GM21381 (cell line): ENCODE results near the gene IGF1R.

Experiments
- ATAC-seq: cut with Tn5 transposase; IDR thresholded peaks from one replicate; pipeline ENCODE4 v1.9.1; 2021; ENCODE audit warnings: mild to moderate bottlenecking, moderate library complexity; ENCODE audit not compliant: unreplicated experiment

Gene IGF1R

DNA sequence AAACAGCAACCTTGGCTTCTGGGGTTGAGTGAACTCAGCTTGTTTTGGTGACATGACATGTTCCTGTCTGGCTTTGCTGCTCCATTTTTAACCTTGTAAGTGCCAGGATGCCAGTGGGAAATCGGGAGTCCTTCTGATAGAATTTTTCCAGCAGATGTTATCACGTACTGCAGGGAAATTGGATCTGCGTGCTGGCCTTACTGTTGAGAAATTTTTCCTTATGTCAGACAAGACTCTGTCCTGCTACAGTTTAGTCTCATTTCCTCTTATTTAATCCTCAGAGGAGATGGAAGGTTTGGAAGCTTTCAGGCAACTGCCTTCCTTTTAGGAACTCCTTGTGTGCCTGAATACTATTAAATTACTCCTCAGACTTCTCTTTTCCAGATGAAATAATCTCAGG lies 278.7 kb downstream of the IGF1R start:
- no peak for ATAC-seq

DNA sequence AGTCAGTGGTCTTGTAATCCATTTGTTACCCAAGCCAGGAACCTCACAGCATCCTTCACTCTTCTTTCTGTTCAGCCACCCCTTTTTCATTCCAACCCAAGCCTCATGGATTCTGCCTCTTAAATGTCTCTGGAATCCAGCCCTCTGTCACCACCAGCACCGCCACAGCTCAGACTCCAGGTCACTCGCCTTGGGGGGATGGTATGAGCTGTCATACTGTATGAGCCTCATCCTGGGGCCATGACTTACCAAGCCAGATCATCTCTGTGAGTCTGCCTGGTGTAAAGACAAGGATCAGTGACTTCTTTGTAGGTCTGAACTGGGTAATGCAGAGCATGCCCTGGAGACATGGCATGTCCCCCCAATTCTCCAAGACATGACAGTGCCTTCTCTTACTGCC lies 279.7 kb downstream of the IGF1R start:
- no peak for ATAC-seq

DNA sequence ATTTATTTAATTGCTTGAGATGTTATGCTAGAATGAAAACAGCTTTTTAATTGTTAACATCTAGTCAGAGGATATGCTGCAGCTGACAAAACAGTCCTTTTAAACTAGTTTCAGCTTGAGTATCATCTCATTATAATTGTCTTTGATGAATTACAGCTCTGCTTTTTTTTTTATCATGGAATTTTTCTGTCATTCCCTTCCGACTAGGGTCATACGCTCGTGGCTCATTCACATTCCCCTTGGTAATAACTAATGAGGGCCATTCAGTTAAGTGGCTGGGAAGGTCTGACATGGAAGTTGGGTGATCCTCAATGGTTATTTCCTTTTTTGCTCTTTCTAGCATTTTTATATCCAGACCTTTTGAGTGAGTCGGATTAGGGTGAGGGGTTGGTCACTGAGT lies 282.2 kb downstream of the IGF1R start:
- no peak for ATAC-seq

DNA sequence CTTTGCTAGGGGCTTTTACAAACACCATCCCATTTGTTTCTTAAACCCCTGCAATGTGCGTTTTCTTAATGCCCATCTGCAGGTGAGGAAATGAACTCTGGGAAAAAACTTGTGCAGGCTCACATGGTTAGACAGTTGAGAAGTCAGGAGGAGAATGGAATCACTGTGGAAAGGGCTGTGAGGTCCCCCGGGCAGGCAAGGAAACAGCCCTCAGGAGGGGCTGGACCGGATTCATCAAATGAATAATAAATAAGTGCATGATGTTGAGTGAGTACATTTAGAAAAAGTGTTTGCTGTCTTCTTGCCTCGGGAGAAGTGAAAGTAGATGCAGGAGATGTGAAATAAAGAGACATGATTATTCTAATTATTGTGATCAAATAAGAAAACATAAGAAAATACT lies 282.7 kb downstream of the IGF1R start:
- ATAC-seq = no peak

DNA sequence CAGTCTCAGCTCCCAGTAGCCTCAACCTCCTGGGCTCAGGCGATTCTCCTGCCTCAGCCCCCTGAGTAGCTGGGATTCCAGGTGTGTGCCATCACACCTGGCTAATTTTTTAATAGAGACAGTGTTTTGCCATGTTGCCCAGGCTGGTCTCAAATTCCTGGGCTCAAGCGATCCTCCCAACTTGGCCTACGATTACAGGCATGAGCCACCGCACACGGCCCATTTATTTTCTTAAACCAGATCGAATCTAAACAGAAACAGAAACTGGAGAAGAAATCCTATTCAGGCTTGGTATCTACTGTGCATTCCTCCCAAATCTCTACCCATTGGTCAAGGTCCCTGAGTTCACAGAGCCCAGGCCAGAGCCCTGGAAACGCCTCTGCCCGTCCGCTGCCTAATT lies 285.1 kb downstream of the IGF1R start:
- ATAC-seq = no peak

DNA sequence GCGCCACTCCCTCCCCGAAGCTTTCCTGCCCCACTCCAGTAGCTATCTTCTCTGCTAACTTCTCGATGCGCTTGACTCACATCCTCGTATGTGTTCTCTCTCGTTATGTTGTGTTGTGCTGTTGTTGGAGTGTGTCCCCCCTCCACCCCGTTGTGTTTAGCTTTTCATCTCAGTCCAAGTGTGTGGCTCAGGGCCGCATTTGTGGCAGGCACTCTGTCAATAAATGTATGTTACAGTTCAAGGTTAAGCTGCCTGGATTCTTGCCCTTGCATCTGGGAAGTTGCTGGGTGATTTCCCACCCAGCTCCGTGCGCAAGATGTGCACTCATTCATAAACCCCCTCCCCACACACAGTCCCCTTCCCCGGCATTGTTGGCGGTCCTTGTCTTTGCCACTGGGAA lies 287.4 kb downstream of the IGF1R start:
- ATAC-seq = no peak

DNA sequence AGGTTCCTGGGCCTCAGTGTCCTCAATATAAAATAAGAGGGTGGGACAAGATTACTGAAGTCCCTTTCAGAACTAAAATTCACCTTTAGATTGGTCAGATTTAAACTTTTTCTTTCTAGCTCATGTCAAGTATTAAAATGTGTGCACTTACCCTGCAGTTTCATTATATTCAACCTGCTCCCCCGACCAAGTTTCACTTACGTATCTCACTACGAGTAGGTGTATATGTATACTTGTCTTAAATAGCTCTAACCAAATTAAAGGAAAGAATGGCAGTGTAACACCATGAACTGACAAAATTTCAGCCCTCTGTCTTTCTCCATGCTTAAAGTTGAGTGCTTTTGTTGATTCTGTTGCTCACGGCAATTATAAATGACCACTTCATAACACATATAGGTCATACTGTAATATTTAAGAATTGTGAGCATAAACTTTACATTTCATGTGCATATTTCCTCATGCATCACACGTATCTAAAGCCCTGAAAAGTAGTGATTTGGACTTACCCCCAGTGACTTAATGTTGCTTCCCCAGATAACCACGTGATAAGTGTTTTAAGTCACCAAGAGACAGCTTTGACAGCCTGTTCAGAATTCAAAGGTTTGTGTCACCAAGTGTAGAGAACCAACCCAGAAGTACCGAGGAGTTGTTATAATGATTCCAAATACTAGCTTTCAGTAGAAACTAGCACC lies 289.2 kb downstream of the IGF1R start:
- ATAC-seq = peak; percentile 77

DNA sequence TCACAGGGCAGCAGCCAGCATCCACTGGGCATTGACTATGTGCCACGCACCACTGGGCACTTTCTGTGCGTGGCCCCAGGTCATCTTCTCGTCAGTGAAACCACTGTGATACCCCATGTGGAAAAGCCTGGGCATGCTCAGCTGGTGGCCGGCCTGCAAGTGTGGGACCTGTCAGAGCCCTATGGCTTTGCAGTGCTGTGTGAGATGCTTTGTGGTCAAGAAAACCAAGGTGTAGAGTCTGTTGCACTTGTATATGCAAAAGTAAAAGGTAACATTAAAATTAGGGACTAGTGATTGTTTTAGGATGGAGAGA lies 289.7 kb downstream of the IGF1R start:
- ATAC-seq = peak; percentile 45

DNA sequence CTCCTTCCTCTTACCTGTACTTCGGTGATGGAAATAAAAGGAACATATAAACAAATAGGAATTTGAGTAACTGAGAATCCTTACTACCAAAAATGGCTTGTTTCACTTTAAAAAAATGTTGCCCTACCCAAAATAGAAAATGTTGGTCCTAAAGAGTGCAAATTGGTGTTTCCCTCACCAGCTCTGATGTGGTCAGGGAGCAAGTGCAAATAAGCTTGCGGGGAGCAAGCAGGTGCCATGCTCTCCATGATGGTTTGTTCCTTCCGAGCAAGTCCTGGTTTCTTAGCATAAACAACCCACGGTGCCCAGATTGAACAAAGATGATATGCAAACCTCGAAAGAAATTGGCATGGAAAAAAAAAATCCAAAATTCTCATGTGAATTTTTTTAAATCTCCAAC lies 290.5 kb downstream of the IGF1R start:
- no peak for ATAC-seq

DNA sequence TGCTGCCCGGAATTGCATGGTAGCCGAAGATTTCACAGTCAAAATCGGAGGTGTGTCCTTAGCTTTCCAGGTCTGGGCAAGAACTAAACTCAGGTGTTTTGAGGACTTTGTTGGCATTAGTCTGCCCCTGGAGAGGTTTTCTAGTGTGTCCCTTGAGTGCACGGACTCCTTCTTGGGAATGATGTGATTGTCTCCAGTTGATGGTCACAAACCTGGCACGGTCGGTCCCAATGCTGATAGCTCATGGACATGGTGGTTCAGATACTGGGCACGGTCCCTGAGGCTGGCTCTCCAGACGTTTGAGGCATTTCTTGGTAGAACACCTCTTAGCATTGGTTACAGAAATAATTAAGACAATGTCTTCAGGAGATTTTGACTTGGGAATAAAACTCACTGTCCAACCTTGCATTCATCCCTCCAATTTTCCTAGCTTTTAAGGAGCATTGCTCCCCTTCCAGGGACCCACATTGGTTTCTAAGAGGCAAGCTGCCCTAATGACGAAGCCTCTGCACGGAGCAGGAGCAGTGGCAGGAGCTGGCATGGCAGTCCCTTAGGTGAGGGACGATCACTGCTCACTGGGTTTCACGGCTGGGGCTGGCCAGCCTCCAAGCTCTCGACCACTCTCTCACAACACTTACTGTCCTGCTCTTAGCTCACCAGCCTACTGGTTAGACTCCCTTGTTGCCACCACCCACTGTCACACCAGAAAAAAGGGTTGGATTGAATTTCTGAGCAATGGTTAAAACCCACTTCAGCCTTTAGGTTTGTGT lies 291.2 kb downstream of the IGF1R start:
- ATAC-seq = no peak

DNA sequence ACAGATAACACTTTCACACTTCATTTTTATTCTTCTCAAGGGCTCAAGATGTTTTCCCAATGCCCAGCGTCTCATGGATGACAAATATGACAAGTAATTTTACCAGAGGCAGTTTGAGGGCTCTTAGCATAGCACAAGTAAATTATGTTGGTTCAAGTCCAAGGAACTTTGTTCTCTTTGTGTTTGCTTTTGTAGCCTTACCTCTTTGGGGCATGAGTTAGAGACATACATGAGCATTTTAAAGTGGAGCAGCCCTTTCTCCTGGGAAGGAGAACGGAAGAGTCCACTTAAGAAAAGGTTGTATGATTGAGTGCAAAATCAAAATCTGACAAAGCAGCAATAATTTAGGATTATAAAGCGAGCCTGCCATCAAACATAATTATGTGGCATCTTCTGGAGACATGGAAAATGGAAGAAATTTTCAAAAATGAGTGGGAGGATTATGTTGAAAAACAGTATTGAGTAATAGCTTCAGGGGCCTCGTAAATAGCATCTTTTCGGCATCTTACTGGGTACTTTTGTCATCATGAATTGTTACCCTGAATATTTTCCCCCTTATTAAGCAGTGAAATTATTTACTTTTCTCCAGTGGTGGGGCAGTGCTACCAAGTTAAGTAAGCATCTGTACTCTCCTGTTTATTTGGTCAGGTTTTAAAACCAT lies 293.4 kb downstream of the IGF1R start:
- ATAC-seq = no peak

DNA sequence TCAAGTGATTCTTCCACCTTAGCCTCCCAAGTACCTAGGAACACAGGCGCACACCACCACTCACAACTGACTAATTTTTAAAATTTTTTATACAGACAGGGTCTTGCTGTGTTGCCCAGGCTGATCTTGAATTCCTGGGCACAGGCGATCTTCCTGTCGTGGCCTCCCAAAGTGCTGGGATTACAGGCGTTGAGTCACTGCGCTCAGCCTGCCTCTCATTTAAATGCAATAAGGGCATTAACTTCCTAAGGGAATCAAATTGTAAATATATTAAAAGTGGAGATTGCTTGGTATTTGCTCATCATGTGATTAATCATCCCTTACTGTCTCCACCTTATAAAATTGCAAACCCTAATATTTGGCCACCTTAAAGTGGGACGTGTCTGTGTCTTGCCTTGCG lies 294.1 kb downstream of the IGF1R start:
- no peak for ATAC-seq

DNA sequence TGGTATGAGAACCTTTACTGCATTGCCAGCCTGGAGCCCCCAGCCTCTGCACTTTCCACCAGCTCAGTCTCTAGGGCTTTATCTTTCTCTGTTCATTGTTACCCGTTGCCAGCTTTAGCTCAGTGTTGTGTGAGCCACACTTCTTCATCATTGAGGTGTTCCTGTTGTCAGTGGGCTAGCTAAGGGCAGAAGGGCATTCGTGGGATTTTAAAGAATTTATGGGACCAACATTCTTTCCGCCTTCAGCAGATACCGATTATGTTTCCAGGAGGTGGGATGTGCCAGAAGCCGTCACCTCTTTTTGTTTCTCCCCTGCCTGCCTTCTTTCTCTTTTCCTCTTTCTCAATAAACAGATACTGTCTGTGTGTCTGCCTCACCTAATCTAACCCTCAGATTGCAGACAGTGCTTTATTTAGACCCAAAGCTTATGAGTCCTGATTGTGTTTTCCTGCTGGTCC lies 294.7 kb downstream of the IGF1R start:
- no peak for ATAC-seq

DNA sequence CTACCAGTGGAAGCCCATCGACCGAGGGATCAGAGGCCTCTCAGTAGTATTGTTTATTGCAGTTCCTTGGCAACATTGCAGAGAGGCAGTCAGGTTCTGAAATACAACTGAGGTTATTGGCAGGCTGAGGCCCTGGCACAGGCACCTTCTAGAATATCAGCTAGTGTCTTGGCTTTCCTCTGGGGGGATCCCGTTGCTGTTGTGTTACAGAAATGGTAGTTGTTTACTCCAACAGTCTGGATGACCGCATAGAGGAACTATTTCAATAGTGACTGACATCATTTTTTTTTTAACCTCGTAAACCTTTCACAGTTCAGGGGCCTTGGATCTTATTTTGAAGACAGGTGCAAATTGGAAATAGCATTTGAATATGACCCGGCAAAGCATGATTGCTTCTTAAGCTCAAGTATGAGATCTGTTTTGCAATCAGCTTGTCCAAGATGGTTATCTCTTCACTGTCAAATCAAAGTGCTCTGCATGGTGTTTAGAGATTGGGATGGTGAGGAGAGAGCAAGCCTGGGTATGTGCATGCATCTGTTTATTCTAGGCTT lies 295.3 kb downstream of the IGF1R start:
- ATAC-seq = no peak

DNA sequence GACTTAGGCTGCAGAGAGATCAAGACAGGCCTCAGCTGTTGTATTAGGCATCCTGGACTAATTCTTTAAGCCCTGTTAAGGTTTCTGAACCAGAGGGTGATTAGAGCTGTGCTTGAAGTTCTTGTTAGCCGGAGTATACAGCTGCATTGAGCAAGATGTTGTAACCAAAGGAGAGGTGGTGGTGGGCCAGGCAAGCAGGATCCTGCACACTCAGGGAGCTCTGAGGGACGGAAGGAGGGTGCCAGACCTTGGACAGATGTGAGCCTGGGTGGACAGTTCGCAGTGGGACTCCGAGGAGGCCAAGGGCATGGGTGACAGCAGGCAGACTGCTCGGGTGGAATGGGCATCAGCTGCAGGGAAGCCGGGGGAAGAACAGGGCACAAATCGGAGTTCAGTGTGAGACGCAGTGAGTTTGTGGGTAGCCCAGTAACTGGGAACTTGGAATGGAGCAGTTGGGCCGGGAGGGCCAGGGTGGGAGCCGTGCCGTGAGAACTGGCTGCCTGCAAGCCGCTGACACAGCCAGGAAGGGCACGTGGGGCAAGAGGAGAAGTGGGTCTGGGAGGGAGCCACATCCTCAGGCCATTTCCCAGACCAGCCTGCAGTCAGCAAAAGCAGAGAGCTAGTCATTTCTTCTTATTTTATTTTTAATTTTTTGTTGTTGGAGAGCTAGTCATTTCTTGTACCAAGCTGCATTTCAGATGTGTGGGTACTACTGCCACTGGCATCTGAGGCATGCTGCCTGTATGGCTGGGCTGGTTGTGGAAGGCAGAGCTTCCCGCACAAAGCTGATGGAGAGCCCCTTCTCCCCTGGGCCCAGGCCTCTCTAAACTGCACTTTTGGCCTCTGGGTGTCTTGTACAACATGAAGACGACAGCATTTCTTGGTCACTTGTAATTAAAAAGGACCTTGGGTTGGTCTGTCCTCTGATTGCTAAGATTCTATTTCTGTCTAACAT lies 298.2 kb downstream of the IGF1R start:
- ATAC-seq = no peak

DNA sequence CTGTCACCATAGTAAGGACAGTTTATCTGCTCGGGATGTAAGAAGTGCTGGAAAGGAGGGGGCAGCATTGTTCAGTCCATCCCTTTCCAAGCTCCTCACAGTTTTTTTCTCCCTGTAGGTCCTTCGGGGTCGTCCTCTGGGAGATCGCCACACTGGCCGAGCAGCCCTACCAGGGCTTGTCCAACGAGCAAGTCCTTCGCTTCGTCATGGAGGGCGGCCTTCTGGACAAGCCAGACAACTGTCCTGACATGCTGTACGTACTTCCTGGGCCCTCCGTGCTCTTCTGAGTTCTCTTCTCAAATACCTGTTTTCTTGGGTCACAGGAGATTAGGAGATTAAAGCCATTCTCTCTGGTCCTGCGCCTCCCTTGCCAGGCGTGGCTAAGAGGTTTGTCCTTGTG lies 300.1 kb downstream of the IGF1R start:
- no peak for ATAC-seq

DNA sequence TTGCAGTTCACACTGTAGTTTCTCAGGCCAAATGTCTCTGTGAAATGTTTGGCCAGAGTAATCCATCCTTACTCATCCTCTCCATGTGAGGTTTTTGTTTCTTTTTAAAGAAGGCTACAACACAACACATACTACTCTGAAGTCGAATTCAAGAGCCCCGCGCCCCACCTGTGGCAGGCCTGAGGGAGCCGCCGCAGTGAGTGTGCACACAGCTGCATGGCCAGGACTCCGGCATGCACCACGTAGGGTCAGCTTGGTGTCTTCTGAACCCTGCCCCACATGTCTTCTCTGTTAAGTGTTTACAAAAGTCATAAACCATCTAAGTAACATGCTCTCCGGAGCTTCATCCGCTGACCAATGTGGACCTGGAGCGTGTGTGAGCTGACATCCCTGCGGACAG lies 300.6 kb downstream of the IGF1R start:
- no peak for ATAC-seq

DNA sequence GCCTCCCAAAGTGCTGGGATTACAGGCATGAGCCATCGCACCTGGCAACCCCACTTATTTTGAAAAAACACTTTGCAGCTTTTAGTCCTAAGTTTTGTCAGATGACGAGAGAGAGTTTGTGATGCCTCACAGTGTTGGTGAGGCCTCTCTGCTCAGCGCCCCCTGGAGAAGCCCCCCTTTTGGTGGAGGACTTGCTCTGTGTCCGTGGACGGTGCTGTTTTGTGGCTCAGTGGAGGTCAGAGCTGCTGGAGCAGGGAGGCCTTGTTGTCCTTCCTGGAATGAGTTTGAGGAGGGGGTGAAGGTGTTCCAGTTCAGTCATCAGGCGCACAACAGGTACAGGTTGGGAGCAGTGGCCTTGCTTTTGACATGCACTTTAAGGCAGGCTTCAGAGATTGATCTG lies 301.3 kb downstream of the IGF1R start:
- no peak for ATAC-seq

DNA sequence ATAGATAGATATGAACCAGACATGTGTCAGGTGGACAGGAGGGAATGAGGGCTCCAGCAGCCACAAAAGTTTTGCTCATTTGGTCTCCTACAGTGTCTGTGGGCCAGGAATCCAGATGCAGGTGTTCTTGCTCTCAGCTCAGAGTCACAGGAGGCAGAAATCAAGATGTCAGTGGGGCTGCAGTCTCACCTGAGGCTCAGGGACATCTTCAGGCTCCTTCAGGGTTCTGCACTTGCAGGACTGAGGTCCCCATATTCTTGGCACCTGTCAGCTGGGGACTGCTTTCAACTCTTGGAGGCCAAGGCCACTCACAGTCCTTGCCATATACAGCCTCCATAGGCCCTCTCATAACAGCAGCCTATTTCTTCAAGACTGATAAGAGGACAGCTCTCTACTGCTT lies 301.9 kb downstream of the IGF1R start:
- no peak for ATAC-seq

DNA sequence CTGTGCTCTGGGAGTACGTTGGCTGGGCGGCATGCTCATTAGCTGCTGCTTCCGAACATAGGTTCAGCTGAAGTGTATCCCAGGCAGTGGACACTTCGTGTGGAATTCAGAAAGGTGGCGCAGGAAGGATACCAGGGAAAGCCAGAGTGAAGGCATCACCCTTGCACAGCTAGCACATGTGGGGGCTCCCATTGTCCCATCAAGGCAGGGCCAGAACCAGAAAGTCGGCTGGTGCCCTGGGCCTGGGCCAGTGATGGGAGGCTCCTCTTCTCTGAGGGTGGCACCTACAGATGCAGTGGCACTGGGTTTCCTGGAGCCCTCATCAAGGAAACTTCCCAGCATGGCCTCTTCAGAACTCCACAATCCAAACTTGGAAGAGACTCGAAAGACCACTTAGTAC lies 302.7 kb downstream of the IGF1R start:
- ATAC-seq = no peak
